Gastroesophageal sphincter (tissue), 4 donors: ENCODE results near the gene ANO10. TPM values are rescaled to one million over a fixed set of nuclear protein-coding genes. Genes with fewer than 3 reads are reported as not detected.

Experiments used
- ATAC-seq: fragments of 150-250 bp; one replicate; pipeline ENCODE4 v1.9.1; 2016; ENCODE audit warnings: mild to moderate bottlenecking, moderate library complexity
- H3K27ac ChIP-seq, 4 donors: fragments of 200-600 bp; sonication (generic) in 3 of 4; 1 replicate in 3 of 4; 2 replicates in 1 of 4; pipeline ENCODE4 v1.5.1; 2016 to 2019
- H3K27me3 ChIP-seq: fragments of 200-600 bp; sonication (generic); one replicate; pipeline ENCODE4 v1.5.1; 2019
- H3K36me3 ChIP-seq, 2 donors: fragments of 200-600 bp; sonication (generic); one replicate each; pipeline ENCODE4 v1.5.1; 2019; ENCODE audit warnings: control low read depth in 1 of 2
- H3K4me1 ChIP-seq, 3 donors: fragments of 200-600 bp; sonication (generic); 1 replicate in 2 of 3; 2 replicates in 1 of 3; pipeline ENCODE4 v1.5.1; 2016 to 2019; ENCODE audit warnings: control low read depth in 2 of 3
- H3K4me3 ChIP-seq, 2 donors: fragments of 200-600 bp; sonication (generic); one replicate each; pipeline ENCODE4 v1.5.1; 2019; ENCODE audit warnings: mild to moderate bottlenecking in 1 of 2, moderate library complexity in 1 of 2
- H3K9me3 ChIP-seq, 3 donors: fragments of 200-600 bp; sonication (generic); one replicate each; pipeline ENCODE4 v1.5.1; 2017 to 2019; ENCODE audit warnings: control low read depth in 2 of 3
- CTCF ChIP-seq, 4 experiments: fragments of 200-600 bp in 2 of 4; fragments of 450-650 bp in 2 of 4; sonication (generic) in 1 of 4; IDR thresholded peaks; one replicate each; pipeline ENCODE4 v1.5.1; 2017 to 2019; ENCODE audit warnings: antibody characterized with exemption in 4 of 4, mild to moderate bottlenecking in 2 of 4, moderate library complexity in 2 of 4
- EP300 ChIP-seq: sonication (generic); formaldehyde crosslinking; IDR thresholded peaks from one replicate; pipeline ENCODE4 v1.6.1; 2017; ENCODE audit warnings: antibody characterized with exemption, mild to moderate bottlenecking
- POLR2A ChIP-seq, 2 donors: fragments of 450-650 bp; IDR thresholded peaks; one replicate each; pipeline ENCODE4 v1.6.1; 2017; ENCODE audit warnings: antibody characterized with exemption in 2 of 2, mild to moderate bottlenecking in 2 of 2, moderate library complexity in 1 of 2
- POLR2AphosphoS5 ChIP-seq: sonication (generic); formaldehyde crosslinking; IDR thresholded peaks from one replicate; pipeline ENCODE4 v1.6.1; 2017; ENCODE audit warnings: antibody characterized with exemption
- WGBS, 2 donors: methylation state at CpG; one replicate each; pipeline ENCODE4 v1.1.5; 2018; ENCODE audit warnings: low coverage in 1 of 2; 5-methylcytosine and 5-hydroxymethylcytosine counted together
- total RNA-seq, 4 donors: library from RNA; depleted of rRNA; stranded (reverse); fragments of >200 nt; gene quantifications; one replicate each; pipeline ENCODE4 v1.1.0, GENCODE V29; 2016

The ANO10 gene
- total RNA-seq, 4 donors from 2014 or later, result 22.9 to 33.5 (median 30.2) TPM

- no peak for TF ChIP-seq POLR2A (IDR thresholded peaks at IDR 0.05)
- no peak for TF ChIP-seq EP300
- no peak for TF ChIP-seq CTCF (IDR thresholded peaks at IDR 0.05)
- no peak for TF ChIP-seq POLR2AphosphoS5
- no peak for ATAC-seq
- peaks cover 0 to 9% (median 0%) of the 10 kb centered on the region in 3 donors for H3K4me1 ChIP-seq
- peaks cover 10 to 100% of the 10 kb centered on the region in 2 donors for H3K36me3 ChIP-seq
- peaks cover 0 to 1% (median 0%) of the 10 kb centered on the region in 3 donors for H3K9me3 ChIP-seq
- H3K27ac ChIP-seq, result no peak overlapping the region
- H3K27me3 ChIP-seq, result no peaks in the 10 kb centered on the region
- no peak overlapping the region for H3K4me3 ChIP-seq
- 76% methylated on average over 2 of the region's 3 CpGs; no CpG with 5 or more reads in 1 of the 2 donors for WGBS, 2 donors
Observed at GRCh38 chr3:43344520-43344919, 277.3 kb downstream of the ANO10 start.

- ATAC-seq, result no peak
- Histone ChIP-seq H3K9me3 (peaks cover 0 to 8% (median 0%) of the 10 kb centered on the region in 3 donors), H3K27me3 (no peaks in the 10 kb centered on the region), H3K27ac (no peak overlapping the region), H3K4me1 (peaks cover 0 to 9% (median 0%) of the 10 kb centered on the region in 3 donors), H3K36me3 (peaks cover 8 to 100% of the 10 kb centered on the region in 2 donors), H3K4me3 (no peak overlapping the region)
- 63 to 91% methylated on average over 3 of the region's 3 CpGs for WGBS, 2 donors
- TF ChIP-seq CTCF (IDR thresholded peaks at IDR 0.05) (no peak), EP300 (no peak), POLR2A (IDR thresholded peaks at IDR 0.05) (no peak), POLR2AphosphoS5 (no peak)
Observed at GRCh38 chr3:43343815-43344214, 278.0 kb downstream of the ANO10 start.

GRCh38 chr3:43343185-43343584, 278.6 kb downstream of the ANO10 start:
- H3K27me3 ChIP-seq, result no peaks in the 10 kb centered on the region
- ATAC-seq, result no peak
- peaks cover 0 to 14% (median 0%) of the 10 kb centered on the region in 3 donors for H3K9me3 ChIP-seq
- peaks cover 0 to 9% (median 0%) of the 10 kb centered on the region in 3 donors for H3K4me1 ChIP-seq
- 67 to 77% methylated on average over 3 to 4 of the region's 4 CpGs for WGBS, 2 donors
- no peak for TF ChIP-seq CTCF (IDR thresholded peaks at IDR 0.05)
- TF ChIP-seq EP300, result no peak
- TF ChIP-seq POLR2AphosphoS5, result no peak
- TF ChIP-seq POLR2A (IDR thresholded peaks at IDR 0.05), result no peak
- H3K4me3 ChIP-seq, result no peak overlapping the region
- no peak overlapping the region for H3K27ac ChIP-seq
- H3K36me3 ChIP-seq, result peaks cover 8 to 100% of the 10 kb centered on the region in 2 donors

GRCh38 chr3:43341788-43342187, 280.0 kb downstream of the ANO10 start:
- Histone ChIP-seq H3K36me3 (peaks cover 8 to 100% of the 10 kb centered on the region in 2 donors), H3K4me3 (no peak overlapping the region), H3K4me1 (peaks cover 0 to 9% (median 0%) of the 10 kb centered on the region in 3 donors), H3K27me3 (no peaks in the 10 kb centered on the region), H3K27ac (no peak overlapping the region), H3K9me3 (peaks cover 0 to 28% (median 0%) of the 10 kb centered on the region in 3 donors)
- 75 to 82% methylated on average over 2 of the region's 2 CpGs for WGBS, 2 donors
- no peak for TF ChIP-seq POLR2A (IDR thresholded peaks at IDR 0.05)
- TF ChIP-seq EP300, result no peak
- TF ChIP-seq CTCF (IDR thresholded peaks at IDR 0.05), result no peak
- TF ChIP-seq POLR2AphosphoS5, result no peak
- no peak for ATAC-seq

GRCh38 chr3:43340403-43340802, 281.4 kb downstream of the ANO10 start:
- Histone ChIP-seq H3K36me3 (peaks cover 8 to 100% of the 10 kb centered on the region in 2 donors), H3K4me3 (no peak overlapping the region), H3K4me1 (peaks cover 0 to 6% (median 0%) of the 10 kb centered on the region in 3 donors), H3K9me3 (peaks cover 0 to 42% (median 0%) of the 10 kb centered on the region in 3 donors), H3K27ac (no peak overlapping the region), H3K27me3 (no peaks in the 10 kb centered on the region)
- TF ChIP-seq CTCF (IDR thresholded peaks at IDR 0.05), result no peak
- TF ChIP-seq POLR2A (IDR thresholded peaks at IDR 0.05), result no peak
- no peak for TF ChIP-seq EP300
- no peak for TF ChIP-seq POLR2AphosphoS5
- no peak for ATAC-seq
- WGBS, 2 donors, result 94 to 100% methylated on average over 5 to 6 of the region's 7 CpGs
